Stomach (tissue), 9 donors: ENCODE results near the gene DHRS13. TPM values are rescaled to one million over a fixed set of nuclear protein-coding genes. Genes with fewer than 3 reads are reported as not detected.

Experiments used
- DNase-seq, 2 donors: peaks; one replicate each; pipeline versions ENCODE4 v3.0.0 to v3.0.0-alpha.2; 2013 to 2019
- H3K27ac ChIP-seq, 5 donors: fragments of 200-600 bp in 4 of 5; sonication (generic) in 4 of 5; one replicate each; pipeline ENCODE4 v1.5.1; 2013 to 2019; ENCODE audit warnings: mild to moderate bottlenecking in 1 of 5, moderate library complexity in 1 of 5
- H3K27me3 ChIP-seq, 3 donors: fragments of 200-600 bp; sonication (generic); one replicate each; pipeline ENCODE4 v1.5.1; 2017 to 2019; ENCODE audit warnings: mixed run types in 1 of 3
- H3K36me3 ChIP-seq, 4 donors: fragments of 200-600 bp; sonication (generic); 1 replicate in 3 of 4; 2 replicates in 1 of 4; pipeline ENCODE4 v1.5.1; 2016 to 2019
- H3K4me1 ChIP-seq, 4 donors: fragments of 200-600 bp; sonication (generic); one replicate each; pipeline ENCODE4 v1.5.1; 2016 to 2019
- H3K4me3 ChIP-seq, 4 donors: fragments of 200-600 bp; sonication (generic) in 3 of 4; one replicate each; pipeline ENCODE4 v1.5.1; 2016 to 2019; ENCODE audit warnings: mild to moderate bottlenecking in 1 of 4
- H3K9me3 ChIP-seq, 4 donors: fragments of 200-600 bp; sonication (generic); one replicate each; pipeline ENCODE4 v1.5.1; 2016 to 2019
- EP300 ChIP-seq: sonication (generic); formaldehyde crosslinking; IDR thresholded peaks from one replicate; pipeline ENCODE4 v1.6.1; 2017; ENCODE audit warnings: antibody characterized with exemption
- POLR2A ChIP-seq, 4 donors: fragments of 450-650 bp; IDR thresholded peaks; one replicate each; pipeline ENCODE4 v1.6.1; 2016; ENCODE audit warnings: antibody characterized with exemption in 4 of 4, control low read depth in 2 of 4, mild to moderate bottlenecking in 1 of 4, moderate library complexity in 1 of 4
- POLR2AphosphoS5 ChIP-seq, 3 donors: sonication (generic); formaldehyde crosslinking; IDR thresholded peaks; one replicate each; pipeline ENCODE4 v1.6.1; 2016; ENCODE audit warnings: antibody characterized with exemption in 3 of 3
- WGBS, 5 donors: extraction: QIAGEN DNeasy Blood & Tissue Kit in 3 of 5; methylation state at CpG; one replicate each; pipeline versions ENCODE4 v1.1.5 to v1.1.7; 2013 to 2018; 5-methylcytosine and 5-hydroxymethylcytosine counted together
- intact Hi-C: fragments of 100-400 bp; cut with DNase I; formaldehyde crosslinking; loops from one replicate; pipeline ENCODE4 v1.15.1; 2023; ENCODE audit warnings: low total_unique reads
- polyA plus RNA-seq, 3 donors: library from polyadenylated mRNA; stranded (reverse); fragments of 200-250 nt; gene quantifications; one replicate each; pipeline ENCODE4 v1.2.3, GENCODE V29; 2013
- total RNA-seq, 5 donors: library from RNA; depleted of rRNA; stranded (reverse); fragments of >200 nt; gene quantifications; one replicate each; pipeline versions ENCODE4 v1.1.0 to v1.2.3, GENCODE V29; 2014 to 2016
- TF ChIP-seq, protein P1 (sequence below), 7 experiments: fragments of 450-650 bp in 4 of 7; fragments of 200-600 bp in 3 of 7; sonication (generic) in 3 of 7; IDR thresholded peaks; one replicate each; pipeline ENCODE4 v1.5.1; 2016 to 2019; ENCODE audit warnings: antibody characterized with exemption in 7 of 7, control low read depth in 2 of 7, mild to moderate bottlenecking in 1 of 7
- donor health status: healthy with polysubstance abuse.
- donor health status: Bipolar disorder and iron deficiency.
- donor health status: healthy.

DHRS13 gene
- total and polyA plus RNA-seq, 8 donors, result 4.4 to 33.5 (median 8.3) TPM; not detected in 1

DNA sequence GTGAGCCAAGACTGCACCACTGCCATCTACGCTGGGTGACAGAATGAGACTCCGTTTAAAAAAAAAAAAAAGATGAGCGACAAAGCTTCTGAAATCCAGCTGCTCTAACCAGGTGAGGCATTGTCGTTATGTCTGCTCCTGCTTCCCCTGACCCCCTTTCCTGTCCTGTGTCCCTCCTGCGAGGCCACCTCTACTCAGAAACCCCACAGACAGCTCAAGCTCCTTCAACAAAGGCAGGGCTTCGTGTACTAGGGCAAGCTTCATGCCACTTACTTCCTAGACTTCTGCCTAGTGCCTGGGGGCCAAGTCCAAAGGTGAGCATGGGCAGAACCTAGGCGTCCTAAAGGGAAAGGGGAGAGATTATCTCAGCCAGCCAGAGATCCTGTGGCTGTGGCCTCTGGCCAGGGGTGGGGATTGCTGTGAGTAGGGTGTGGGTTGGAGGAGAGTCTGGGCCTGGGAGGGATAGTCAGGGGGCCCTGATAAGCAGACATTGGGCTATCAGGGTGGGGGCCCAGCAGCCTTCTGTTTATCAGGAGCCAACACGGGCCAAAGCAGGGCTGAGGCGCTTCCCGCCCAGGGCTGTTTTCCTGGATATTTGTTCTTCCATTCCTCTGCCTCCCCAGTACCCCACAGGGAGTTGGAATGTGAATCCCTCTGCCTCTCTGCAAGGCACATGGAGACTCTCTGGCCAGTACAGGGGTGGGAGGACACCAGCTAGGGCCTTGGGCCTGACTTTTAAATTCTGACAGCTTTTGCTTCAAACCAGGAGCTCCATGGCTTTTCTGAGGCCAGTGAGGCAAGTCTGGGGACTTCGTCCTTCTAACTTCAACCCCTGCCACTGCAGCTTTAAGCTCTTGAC is 37.7 kb downstream of the DHRS13 start:
- Histone ChIP-seq H3K27ac (peak overlapping the region; percentile 13 to 83 (median 69)), H3K4me3 (no peak overlapping the region), H3K9me3 (no peaks in the 10 kb centered on the region), H3K36me3 (peaks cover 8 to 20% (median 14%) of the 10 kb centered on the region in 4 donors), H3K27me3 (no peaks in the 10 kb centered on the region), H3K4me1 (peaks cover 0 to 11% (median 0%) of the 10 kb centered on the region in 4 donors)
- 56 to 73% (median 59%) methylated on average over 8 to 11 of the region's 11 CpGs for WGBS, 5 donors
- peak; percentile 51 to 76 for DNase-seq
- TF ChIP-seq, protein P1, sequence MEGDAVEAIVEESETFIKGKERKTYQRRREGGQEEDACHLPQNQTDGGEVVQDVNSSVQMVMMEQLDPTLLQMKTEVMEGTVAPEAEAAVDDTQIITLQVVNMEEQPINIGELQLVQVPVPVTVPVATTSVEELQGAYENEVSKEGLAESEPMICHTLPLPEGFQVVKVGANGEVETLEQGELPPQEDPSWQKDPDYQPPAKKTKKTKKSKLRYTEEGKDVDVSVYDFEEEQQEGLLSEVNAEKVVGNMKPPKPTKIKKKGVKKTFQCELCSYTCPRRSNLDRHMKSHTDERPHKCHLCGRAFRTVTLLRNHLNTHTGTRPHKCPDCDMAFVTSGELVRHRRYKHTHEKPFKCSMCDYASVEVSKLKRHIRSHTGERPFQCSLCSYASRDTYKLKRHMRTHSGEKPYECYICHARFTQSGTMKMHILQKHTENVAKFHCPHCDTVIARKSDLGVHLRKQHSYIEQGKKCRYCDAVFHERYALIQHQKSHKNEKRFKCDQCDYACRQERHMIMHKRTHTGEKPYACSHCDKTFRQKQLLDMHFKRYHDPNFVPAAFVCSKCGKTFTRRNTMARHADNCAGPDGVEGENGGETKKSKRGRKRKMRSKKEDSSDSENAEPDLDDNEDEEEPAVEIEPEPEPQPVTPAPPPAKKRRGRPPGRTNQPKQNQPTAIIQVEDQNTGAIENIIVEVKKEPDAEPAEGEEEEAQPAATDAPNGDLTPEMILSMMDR (IDR thresholded peaks at IDR 0.05), result no peak
- TF ChIP-seq EP300 (no peak), POLR2AphosphoS5 (IDR thresholded peaks at IDR 0.05) (peak in 1 of 3 donors; percentile 38), POLR2A (IDR thresholded peaks at IDR 0.05) (no peak)
- intact Hi-C loops, result no loop called here

DNA sequence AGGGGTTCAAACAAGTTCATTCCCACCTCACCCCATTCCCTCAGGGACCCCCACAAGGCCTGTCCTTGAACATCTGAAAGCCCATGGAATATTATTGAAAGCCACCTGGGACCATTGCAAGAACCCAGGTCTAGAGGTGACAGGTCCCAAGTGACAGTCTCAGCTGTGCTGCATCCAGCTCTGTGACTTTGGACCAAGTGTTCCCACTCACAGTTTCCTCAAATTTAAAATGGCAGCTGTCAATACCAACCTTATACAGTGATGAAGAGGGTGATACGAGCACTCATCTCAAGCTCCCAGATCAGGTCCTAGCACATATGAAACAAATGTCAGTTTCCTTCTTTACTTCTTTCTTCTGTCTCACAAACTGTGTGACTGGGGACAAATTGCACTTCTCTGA is 38.9 kb downstream of the DHRS13 start:
- 89 to 94% (median 93%) methylated on average over 1 of the region's 1 CpG for WGBS, 5 donors
- intact Hi-C loops, result no loop called here
- TF ChIP-seq, protein P1 (IDR thresholded peaks at IDR 0.05), result no peak
- TF ChIP-seq POLR2AphosphoS5 (IDR thresholded peaks at IDR 0.05) (no peak), EP300 (no peak), POLR2A (IDR thresholded peaks at IDR 0.05) (no peak)
- H3K9me3 ChIP-seq, result no peaks in the 10 kb centered on the region
- peaks cover 0 to 11% (median 0%) of the 10 kb centered on the region in 4 donors for H3K4me1 ChIP-seq
- H3K36me3 ChIP-seq, result peaks cover 19 to 32% (median 27%) of the 10 kb centered on the region in 4 donors
- no peak for DNase-seq
- no peaks in the 10 kb centered on the region for H3K27me3 ChIP-seq
- peak overlapping the region in 2 of 5 donors; percentile 15 to 31 for H3K27ac ChIP-seq
- no peak overlapping the region for H3K4me3 ChIP-seq

DNA sequence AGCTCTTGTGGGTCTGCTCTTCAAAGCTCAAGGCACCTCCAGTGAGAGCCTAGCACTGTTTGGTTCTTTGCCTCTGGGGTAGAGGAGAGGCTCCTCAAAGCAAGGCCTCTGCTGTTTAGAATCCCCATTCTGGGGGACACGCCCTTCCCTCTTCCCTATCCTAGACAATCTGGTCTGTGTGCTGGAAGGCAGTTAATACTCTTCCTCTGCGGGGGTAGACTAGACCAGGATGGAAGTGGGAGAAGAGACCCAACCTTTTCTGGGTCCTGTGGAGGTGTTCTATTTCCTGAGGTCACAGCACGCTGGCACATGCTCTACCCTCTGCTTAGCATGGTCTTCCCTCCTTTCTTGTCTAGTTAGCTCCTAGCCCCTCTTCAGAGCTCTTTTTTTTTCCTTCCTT is 40.3 kb downstream of the DHRS13 start:
- Histone ChIP-seq H3K4me1 (peaks cover 0 to 11% (median 0%) of the 10 kb centered on the region in 4 donors), H3K9me3 (no peaks in the 10 kb centered on the region), H3K27me3 (no peaks in the 10 kb centered on the region), H3K4me3 (no peak overlapping the region), H3K36me3 (peaks cover 33 to 46% (median 41%) of the 10 kb centered on the region in 4 donors), H3K27ac (no peak overlapping the region)
- no peak for TF ChIP-seq POLR2A (IDR thresholded peaks at IDR 0.05)
- TF ChIP-seq, protein P1 (IDR thresholded peaks at IDR 0.05), result no peak
- TF ChIP-seq EP300, result no peak
- no peak for TF ChIP-seq POLR2AphosphoS5 (IDR thresholded peaks at IDR 0.05)
- WGBS, 5 donors, result 91 to 98% (median 96%) methylated on average over 3 of the region's 3 CpGs
- intact Hi-C loops, result no loop called here
- DNase-seq, result no peak

DNA sequence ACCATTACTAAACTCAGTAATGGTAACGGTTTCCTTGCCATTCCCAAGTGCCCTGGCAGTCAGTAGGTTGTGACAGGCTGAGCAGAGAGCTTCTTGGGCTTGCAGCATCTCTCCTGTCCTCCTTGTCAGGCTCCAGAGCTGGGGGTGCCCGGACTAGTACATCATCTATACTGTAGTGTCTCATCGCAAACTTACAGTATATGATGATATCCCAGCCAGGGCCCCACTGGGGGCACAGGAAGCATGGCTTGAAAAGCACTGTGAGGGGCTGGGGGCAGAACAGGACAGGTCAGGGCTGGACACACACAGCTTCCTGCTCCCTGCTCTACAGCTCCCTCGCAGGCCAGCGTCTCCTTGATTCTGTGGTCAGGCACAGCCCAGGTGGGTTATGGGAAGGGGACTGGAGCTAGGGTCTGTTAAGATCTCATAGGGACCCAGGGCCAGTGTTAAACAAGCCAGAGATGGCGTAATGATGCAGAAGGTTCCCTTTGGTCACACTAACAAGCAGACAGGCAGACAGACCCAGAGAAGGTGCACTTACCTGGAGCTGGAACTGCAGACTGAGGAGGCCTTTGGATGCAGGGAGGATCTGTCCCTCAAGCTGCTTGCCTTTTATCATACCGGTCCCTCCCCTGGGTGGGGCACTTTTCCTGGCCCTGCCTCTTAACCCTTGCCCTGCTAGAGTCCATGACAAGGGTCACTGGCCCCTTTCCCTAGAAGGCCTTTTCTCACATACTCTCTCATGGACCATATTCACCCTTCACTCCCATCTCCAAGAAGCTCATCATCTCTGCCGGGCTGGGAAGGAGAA is 41.3 kb downstream of the DHRS13 start:
- Histone ChIP-seq H3K27me3 (no peaks in the 10 kb centered on the region), H3K27ac (no peak overlapping the region), H3K9me3 (no peaks in the 10 kb centered on the region), H3K4me1 (peaks cover 0 to 11% (median 0%) of the 10 kb centered on the region in 4 donors), H3K36me3 (peaks cover 37 to 56% (median 51%) of the 10 kb centered on the region in 4 donors), H3K4me3 (no peak overlapping the region)
- intact Hi-C loops, result no loop called here
- 61 to 69% (median 62%) methylated on average over 8 of the region's 8 CpGs for WGBS, 5 donors
- DNase-seq, result no peak
- TF ChIP-seq, protein P1 (IDR thresholded peaks at IDR 0.05), result no peak
- TF ChIP-seq POLR2A (IDR thresholded peaks at IDR 0.05), result no peak
- no peak for TF ChIP-seq POLR2AphosphoS5 (IDR thresholded peaks at IDR 0.05)
- no peak for TF ChIP-seq EP300
